ENCODE measurements around the gene CRIM1.

DNA sequence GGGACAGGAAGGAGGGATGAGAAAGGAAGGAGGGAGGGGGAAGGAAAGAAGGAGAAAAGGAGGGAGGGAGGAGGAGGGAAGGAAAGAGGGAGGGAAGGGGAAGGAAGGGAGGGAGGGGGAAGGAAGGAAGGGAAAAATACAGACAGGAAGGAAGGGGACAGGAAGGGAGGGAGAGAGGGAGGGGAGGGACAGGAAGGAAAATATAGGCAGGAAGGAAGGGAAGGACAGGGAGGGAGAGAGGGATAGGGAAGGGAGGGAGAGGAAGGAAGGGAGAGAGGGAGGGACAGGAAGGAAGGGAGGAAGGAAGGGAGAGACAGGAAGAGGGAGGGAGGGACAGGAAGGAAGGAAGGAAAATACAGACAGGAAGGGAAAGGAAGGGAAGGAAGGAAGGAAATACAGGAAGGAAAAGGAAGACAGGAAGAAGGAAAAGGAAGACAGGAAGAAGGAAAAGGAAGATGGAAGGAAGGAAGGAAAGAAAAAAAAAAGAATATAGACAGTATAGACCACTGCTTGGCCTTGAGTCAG lies 178.8 kb downstream of the CRIM1 start:
- TF ChIP-seq, protein P1, sequence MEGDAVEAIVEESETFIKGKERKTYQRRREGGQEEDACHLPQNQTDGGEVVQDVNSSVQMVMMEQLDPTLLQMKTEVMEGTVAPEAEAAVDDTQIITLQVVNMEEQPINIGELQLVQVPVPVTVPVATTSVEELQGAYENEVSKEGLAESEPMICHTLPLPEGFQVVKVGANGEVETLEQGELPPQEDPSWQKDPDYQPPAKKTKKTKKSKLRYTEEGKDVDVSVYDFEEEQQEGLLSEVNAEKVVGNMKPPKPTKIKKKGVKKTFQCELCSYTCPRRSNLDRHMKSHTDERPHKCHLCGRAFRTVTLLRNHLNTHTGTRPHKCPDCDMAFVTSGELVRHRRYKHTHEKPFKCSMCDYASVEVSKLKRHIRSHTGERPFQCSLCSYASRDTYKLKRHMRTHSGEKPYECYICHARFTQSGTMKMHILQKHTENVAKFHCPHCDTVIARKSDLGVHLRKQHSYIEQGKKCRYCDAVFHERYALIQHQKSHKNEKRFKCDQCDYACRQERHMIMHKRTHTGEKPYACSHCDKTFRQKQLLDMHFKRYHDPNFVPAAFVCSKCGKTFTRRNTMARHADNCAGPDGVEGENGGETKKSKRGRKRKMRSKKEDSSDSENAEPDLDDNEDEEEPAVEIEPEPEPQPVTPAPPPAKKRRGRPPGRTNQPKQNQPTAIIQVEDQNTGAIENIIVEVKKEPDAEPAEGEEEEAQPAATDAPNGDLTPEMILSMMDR (conservative IDR thresholded peaks at IDR 0.05; ENCODE audit: low read depth, low read length) = no peak
- TF ChIP-seq EZH2 (IDR thresholded peaks at IDR 0.05; ENCODE audit: borderline replicate concordance, low read depth, low read length, poor library complexity, severe bottlenecking) = no peak

All from A673 (cell line).